HG02798 (cell line): ENCODE data around the gene SULT4A1.
A peak's percentile ranks its signal among the peaks of the same experiment; 100 is the strongest.
"Not testable (repeated sequence)": the region's sequence is repeated elsewhere in the genome, so short reads cannot be mapped to it uniquely, and the experiment has no call there.

ENCODE experiments used
- ATAC-seq: cut with Tn5 transposase; IDR thresholded peaks from one replicate; pipeline ENCODE4 v1.9.1; 2021; ENCODE audit warnings: mild to moderate bottlenecking; ENCODE audit not compliant: unreplicated experiment, poor library complexity

Gene SULT4A1

GRCh38 chr22:43888740-43889139 lies 26.4 kb upstream of the SULT4A1 start:
- no peak for ATAC-seq

DNA sequence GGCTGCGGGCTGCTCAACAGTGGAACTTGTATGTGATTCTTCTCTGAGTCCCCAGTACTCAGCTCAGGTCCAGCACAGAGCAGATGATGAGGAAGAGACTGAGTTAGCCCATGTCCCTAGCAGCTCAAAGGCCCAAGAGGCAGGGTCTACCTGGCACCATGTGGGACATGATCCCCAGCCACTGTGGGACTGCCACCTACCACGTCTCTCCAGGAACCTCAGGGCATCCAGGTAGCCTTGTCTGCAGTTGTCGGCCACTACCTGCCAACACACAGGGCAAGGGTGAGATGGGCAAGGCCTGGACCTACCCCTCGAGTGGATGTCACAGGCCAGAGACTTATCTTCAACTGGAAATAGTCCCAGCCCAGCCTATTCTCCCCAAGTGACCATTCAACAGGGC lies 25.1 kb upstream of the SULT4A1 start:
- no peak for ATAC-seq

DNA sequence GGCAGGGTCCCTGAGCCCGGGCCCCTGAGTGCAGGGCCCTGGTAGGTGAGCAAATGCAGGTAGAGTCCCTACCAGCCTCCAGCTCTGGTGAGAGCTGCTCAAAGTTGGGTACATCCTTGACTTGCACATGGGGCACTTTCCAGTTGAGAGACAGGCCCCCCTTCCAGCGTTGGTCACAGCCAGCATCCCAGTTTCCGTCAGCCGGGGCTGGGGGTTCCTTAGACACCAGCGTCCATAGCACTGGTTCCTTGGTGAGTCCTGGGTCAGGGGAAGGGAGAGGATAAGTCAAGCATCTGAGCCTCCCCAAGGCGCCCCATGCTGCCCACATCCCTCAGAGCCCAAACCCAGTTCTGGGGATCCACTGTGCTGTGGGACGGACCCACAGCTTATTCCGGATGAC lies 23.9 kb upstream of the SULT4A1 start:
- ATAC-seq, result no peak

DNA sequence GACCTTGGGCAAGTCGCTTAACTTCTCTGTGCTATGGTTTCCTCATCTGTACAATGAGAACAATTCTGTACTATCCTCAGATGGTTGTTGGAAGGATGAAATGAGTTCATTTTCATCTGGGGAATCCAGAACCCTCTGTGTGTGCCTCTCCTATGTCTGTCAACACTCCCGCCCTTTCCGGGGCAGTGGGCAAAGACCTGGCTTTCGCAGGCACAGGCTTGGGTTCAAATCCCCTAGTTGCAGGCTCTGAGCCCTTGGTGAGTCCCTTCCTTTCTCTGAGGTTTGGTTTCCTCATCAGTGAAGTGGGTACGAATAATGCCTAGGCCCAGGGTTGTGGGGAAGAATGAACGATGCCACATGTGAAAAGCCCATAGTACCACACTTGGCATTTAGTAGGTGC lies 23.5 kb upstream of the SULT4A1 start:
- no peak for ATAC-seq

DNA sequence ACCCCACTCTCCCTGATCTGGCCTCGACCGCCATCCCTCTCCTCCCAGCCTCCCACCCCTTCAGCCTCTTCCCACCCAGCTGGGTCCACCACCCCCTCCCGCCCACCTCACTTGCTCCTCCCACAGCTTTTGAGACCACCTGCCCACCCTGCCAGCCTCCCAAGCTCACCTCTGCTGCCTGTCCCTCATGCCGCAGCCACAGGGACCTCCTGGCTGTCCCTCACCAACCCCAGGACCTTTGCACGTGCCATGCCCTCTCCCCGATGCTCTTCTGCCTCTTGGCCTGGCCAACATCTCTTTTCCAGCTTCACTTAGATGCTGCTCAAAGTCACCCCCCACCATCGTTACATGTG lies 23.0 kb upstream of the SULT4A1 start:
- ATAC-seq, result no peak

GRCh38 chr22:43884600-43885318 lies 22.4 kb upstream of the SULT4A1 start:
- peak; percentile 79 for ATAC-seq

DNA sequence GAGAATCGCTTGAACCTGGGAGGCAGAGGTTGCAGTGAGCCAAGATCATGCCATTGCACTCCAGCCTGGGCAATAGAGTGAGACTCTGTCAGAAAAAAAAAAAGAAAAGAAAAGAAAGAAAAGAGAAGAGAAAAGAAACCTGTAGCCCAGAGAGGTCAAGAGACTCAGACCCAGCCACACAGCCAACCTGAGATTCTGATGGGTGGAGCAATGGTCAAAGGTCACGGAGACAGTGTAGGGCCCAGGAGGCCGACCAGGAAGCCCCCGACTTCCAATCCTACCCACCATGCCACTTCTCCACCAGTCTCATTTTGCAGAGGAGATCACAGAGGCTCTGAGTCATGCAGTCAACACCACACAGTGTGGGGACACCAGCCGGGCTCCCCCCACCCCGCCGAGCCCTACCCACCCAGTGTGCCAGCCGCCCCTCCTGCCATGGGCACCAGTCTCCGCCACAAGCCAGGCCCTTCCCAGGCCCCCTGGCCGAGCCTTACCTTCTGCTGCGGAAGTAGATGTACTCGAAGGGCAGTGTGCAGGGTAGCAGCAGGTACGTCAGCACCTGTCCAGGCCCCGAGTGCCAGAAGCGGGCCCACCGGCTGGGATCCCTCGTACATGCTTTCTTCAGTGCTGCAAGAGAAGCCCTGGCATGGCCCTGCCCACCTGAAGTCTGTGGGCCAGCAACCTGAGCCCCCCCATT lies 21.6 kb upstream of the SULT4A1 start:
- no peak for ATAC-seq

GRCh38 chr22:43883012-43883661 lies 20.8 kb upstream of the SULT4A1 start:
- no peak for ATAC-seq

DNA sequence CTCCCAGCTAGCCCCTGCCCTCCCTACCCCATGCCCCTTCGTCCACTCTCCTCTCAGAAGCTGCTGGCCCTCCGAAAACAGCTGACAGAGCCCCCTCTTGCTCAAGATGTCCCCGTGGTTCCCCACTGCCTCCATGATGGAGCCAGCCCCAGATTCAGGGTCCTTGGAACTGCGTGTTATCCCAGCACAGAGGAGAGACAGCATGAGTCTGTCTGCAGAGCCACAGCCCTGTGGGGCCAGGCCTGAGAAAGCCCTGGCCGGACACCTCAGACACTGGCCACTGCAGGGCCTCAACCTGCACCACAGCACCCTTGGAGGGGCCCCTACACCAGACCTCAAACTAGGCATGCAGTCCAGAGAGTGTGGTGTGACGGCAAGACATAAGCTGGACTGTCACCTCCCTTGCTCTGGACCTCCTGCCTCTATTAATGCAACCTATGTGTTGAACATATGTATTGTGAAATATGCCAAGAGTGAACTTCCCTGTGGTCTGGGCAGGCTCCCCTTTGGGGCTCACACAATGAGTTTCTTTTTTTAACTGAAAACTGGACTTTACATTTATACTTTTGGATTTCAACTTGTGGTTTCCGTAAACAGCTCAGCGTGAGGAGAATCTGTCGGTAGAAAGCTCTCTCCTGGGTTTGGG lies 19.9 kb upstream of the SULT4A1 start:
- ATAC-seq, result no peak

GRCh38 chr22:43881091-43882061 lies 19.1 kb upstream of the SULT4A1 start:
- ATAC-seq, result no peak

- ATAC-seq, result no peak
Observed at GRCh38 chr22:43880541-43880991, 18.3 kb upstream of the SULT4A1 start.

GRCh38 chr22:43879901-43880540 lies 17.7 kb upstream of the SULT4A1 start:
- ATAC-seq, result no peak

- no peak for ATAC-seq
Observed at GRCh38 chr22:43878831-43879550, 16.7 kb upstream of the SULT4A1 start.

- no peak for ATAC-seq
Observed at GRCh38 chr22:43878079-43878795, 15.9 kb upstream of the SULT4A1 start.

DNA sequence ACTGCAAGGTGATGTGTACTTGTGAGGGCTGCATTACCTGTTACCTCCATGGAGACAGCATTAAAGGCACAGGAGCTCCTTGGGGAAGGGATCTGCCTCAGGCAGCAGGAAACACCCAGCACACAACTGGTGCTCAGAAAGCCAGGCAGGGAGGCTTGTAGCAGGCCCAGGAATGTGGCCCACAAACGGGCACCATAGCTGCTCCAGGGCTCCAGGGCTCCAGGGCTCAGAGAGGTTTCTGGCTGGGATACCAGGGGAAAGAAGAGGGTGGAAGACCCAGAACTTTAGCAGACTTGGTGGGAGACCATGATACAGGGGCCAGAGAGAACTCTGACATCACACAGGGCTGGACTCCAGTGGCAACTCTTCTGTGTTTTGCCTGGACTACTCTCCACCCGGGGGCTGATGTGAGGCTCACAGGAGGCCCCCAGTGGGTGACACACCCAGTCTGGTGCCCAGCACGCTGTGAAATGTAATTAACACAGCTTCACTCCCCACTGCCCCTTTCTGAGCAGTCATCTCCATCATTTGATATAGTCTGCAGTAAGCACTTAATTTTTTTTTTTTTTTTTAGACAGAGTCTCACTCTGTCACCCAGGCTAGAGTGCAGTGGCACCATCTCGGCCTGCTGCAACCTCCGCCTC lies 14.7 kb upstream of the SULT4A1 start:
- no peak for ATAC-seq

DNA sequence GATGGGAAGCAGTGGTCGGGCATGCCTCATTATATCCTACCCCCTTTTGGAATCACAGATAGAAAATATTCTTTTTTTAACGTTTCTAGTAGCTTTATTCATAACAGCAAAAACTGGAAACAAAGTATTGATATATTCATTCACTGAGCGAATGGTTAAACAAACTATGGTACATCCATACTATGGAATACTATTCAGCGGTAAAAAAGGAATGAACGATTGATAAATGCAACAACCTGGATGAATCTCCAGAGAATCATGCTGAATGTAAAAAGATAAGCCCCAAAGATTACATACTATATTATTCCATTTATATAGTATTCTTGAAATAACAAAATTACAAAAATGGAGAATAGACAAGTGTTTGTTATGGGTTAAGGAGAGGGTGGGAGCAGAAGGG lies 7.5 kb upstream of the SULT4A1 start:
- no peak for ATAC-seq

DNA sequence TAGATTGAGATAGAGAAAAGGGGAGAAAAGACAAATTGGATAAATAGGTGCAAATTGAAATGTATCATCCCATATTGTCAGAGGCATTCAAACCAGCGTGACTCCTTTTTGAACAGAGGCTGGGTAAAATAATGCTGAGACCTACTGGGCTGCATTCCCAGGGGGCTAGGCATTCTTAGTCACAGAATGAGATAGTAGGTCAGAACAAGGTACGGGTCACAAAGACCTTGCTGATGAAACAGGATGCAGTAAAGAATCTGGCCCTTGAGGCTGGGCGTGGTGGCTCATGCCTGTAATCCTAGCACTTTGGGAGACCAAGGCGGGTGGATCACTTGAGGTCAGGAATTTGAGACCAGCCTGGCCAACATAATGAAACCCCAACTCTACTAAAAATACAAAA lies 6.7 kb upstream of the SULT4A1 start:
- not testable (repeated sequence) for ATAC-seq
